Measurements from ENCODE around the gene C11orf21.

The C11orf21 gene

GRCh38 chr11:2328021-2328420, 26.3 kb upstream of the C11orf21 start:
- no peaks in the 10 kb centered on the region for H3K9me3 ChIP-seq (ENCODE audit: insufficient read depth, low read depth, low read length)
- H3K4me3 ChIP-seq (ENCODE audit: low read length, poor library complexity, severe bottlenecking), result no peak overlapping the region
- H3K36me3 ChIP-seq (ENCODE audit: insufficient read depth, low read length), result no peaks in the 10 kb centered on the region
- H3F3A ChIP-seq (ENCODE audit: low read depth), result no peaks in the 10 kb centered on the region
- H3K27me3 ChIP-seq (ENCODE audit: insufficient read depth, low read length, poor library complexity, severe bottlenecking), result no peaks in the 10 kb centered on the region
- H3K4me1 ChIP-seq (ENCODE audit: insufficient read depth, low read length, poor library complexity, severe bottlenecking), result no peaks in the 10 kb centered on the region
- no peaks in the 10 kb centered on the region for H3K79me2 ChIP-seq (ENCODE audit: insufficient read depth, low read length)
- H2AFZ ChIP-seq (ENCODE audit: low read length), result no peak overlapping the region
- no peaks in the 10 kb centered on the region for H3K9me2 ChIP-seq (replicated peaks; ENCODE audit: low read depth, low read length)
- H4K20me1 ChIP-seq (ENCODE audit: insufficient read depth, low read length, poor library complexity, severe bottlenecking), result no peaks in the 10 kb centered on the region
- no peak overlapping the region for H3K4me2 ChIP-seq (ENCODE audit: low read depth, low read length, poor library complexity, severe bottlenecking)
- no peak overlapping the region for H3K9ac ChIP-seq (ENCODE audit: low read depth, low read length, poor library complexity, severe bottlenecking)
- TF ChIP-seq CTCF (conservative IDR thresholded peaks at IDR 0.05; ENCODE audit: low read length), result no peak
- TF ChIP-seq EZH2phosphoT487 (IDR thresholded peaks at IDR 0.05; ENCODE audit: borderline replicate concordance), result no peak

- Histone ChIP-seq H3F3A (ENCODE audit: low read depth) (no peaks in the 10 kb centered on the region), H3K9me2 (replicated peaks; ENCODE audit: low read depth, low read length) (no peaks in the 10 kb centered on the region), H3K4me2 (ENCODE audit: low read depth, low read length, poor library complexity, severe bottlenecking) (no peak overlapping the region), H3K4me1 (ENCODE audit: insufficient read depth, low read length, poor library complexity, severe bottlenecking) (no peaks in the 10 kb centered on the region), H3K79me2 (ENCODE audit: insufficient read depth, low read length) (no peaks in the 10 kb centered on the region), H3K27me3 (ENCODE audit: insufficient read depth, low read length, poor library complexity, severe bottlenecking) (no peaks in the 10 kb centered on the region), H3K36me3 (ENCODE audit: insufficient read depth, low read length) (no peaks in the 10 kb centered on the region), H3K9ac (ENCODE audit: low read depth, low read length, poor library complexity, severe bottlenecking) (no peak overlapping the region), H4K20me1 (ENCODE audit: insufficient read depth, low read length, poor library complexity, severe bottlenecking) (no peaks in the 10 kb centered on the region), H3K9me3 (ENCODE audit: insufficient read depth, low read depth, low read length) (no peaks in the 10 kb centered on the region), H3K4me3 (ENCODE audit: low read length, poor library complexity, severe bottlenecking) (no peak overlapping the region), H2AFZ (ENCODE audit: low read length) (no peak overlapping the region)
- TF ChIP-seq CTCF (conservative IDR thresholded peaks at IDR 0.05; ENCODE audit: low read length), result no peak
- no peak for TF ChIP-seq EZH2phosphoT487 (IDR thresholded peaks at IDR 0.05; ENCODE audit: borderline replicate concordance)
These were observed 25.3 kb upstream of the C11orf21 start for GRCh38 chr11:2327032-2327431.

- no peaks in the 10 kb centered on the region for H3K9me3 ChIP-seq (ENCODE audit: insufficient read depth, low read depth, low read length)
- H3K4me2 ChIP-seq (ENCODE audit: low read depth, low read length, poor library complexity, severe bottlenecking), result no peak overlapping the region
These were observed 24.0 kb upstream of the C11orf21 start for GRCh38 chr11:2325719-2326118.

More at GRCh38 chr11:2325719-2326118, 24.0 kb upstream of the C11orf21 start:
- no peaks in the 10 kb centered on the region for H3F3A ChIP-seq (ENCODE audit: low read depth)
- no peak overlapping the region for H3K9ac ChIP-seq (ENCODE audit: low read depth, low read length, poor library complexity, severe bottlenecking)
- H4K20me1 ChIP-seq (ENCODE audit: insufficient read depth, low read length, poor library complexity, severe bottlenecking), result no peaks in the 10 kb centered on the region
- no peak overlapping the region for H3K4me3 ChIP-seq (ENCODE audit: low read length, poor library complexity, severe bottlenecking)
- no peaks in the 10 kb centered on the region for H3K36me3 ChIP-seq (ENCODE audit: insufficient read depth, low read length)
- no peaks in the 10 kb centered on the region for H3K27me3 ChIP-seq (ENCODE audit: insufficient read depth, low read length, poor library complexity, severe bottlenecking)
- H3K79me2 ChIP-seq (ENCODE audit: insufficient read depth, low read length), result no peaks in the 10 kb centered on the region
- no peaks in the 10 kb centered on the region for H3K4me1 ChIP-seq (ENCODE audit: insufficient read depth, low read length, poor library complexity, severe bottlenecking)
- H2AFZ ChIP-seq (ENCODE audit: low read length), result no peak overlapping the region
- TF ChIP-seq CTCF (conservative IDR thresholded peaks at IDR 0.05; ENCODE audit: low read length) (no peak), EZH2phosphoT487 (IDR thresholded peaks at IDR 0.05; ENCODE audit: borderline replicate concordance) (no peak)
- no peaks in the 10 kb centered on the region for H3K9me2 ChIP-seq (replicated peaks; ENCODE audit: low read depth, low read length)
